ENCODE measurements around the gene NINJ2.

DNA sequence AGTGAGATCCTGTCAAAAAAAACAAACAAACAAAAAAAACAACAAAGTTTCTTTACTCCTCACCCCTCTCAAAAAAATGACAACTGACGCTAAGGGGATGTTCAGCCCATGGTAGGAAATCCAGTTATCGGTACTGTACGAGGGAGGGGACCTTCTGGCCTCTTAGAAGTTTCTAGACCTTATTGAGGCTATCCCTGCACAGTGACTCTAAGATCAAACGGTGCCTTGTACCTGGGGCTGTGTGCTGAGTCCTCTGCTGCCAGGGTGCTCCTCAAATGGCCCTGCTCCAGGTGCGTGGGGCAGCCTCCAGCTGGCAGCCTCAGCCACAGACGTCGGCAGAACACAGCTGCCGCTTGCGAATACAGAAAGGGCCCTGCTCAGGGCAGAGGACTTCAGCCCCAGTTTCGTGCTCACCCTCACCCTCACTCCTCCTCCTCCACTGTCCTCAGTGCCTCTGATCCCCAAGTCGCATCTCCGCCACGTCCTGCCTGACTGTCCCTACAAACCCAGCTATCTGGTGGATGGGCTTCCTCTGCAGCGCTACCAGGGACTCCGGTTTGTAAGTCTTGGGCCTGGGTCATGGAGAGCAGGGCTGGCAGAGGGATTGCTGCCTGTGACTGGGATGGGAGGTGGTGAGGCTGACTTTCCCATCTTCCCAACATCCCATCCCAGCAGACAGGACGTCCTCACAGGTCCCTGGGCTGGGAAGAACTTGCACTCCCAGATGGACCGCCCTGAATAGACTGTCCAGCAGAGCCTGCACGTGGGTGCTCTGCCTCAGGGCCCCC, 112.6 kb downstream of the NINJ2 start:
- TF ChIP-seq, protein P1, sequence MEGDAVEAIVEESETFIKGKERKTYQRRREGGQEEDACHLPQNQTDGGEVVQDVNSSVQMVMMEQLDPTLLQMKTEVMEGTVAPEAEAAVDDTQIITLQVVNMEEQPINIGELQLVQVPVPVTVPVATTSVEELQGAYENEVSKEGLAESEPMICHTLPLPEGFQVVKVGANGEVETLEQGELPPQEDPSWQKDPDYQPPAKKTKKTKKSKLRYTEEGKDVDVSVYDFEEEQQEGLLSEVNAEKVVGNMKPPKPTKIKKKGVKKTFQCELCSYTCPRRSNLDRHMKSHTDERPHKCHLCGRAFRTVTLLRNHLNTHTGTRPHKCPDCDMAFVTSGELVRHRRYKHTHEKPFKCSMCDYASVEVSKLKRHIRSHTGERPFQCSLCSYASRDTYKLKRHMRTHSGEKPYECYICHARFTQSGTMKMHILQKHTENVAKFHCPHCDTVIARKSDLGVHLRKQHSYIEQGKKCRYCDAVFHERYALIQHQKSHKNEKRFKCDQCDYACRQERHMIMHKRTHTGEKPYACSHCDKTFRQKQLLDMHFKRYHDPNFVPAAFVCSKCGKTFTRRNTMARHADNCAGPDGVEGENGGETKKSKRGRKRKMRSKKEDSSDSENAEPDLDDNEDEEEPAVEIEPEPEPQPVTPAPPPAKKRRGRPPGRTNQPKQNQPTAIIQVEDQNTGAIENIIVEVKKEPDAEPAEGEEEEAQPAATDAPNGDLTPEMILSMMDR (IDR thresholded peaks at IDR 0.05): no peak
- TF ChIP-seq POLR2A (IDR thresholded peaks at IDR 0.05): no peak

Measured in right lobe of liver (tissue), 4 donors.